K562 (cell line): ENCODE measurements around the gene ALB. TPM values are rescaled to one million over a fixed set of nuclear protein-coding genes. Genes with fewer than 3 reads are reported as not detected.

Experiments
- ATAC-seq: fragments of 200-7000 bp; cut with Tn5 transposase; 3 replicates; pipeline ENCODE4 v1.9.1; 2020; ENCODE audit warnings: moderate library complexity
- BruUV-seq: library from RNA; stranded (reverse); fragments of 400-500 nt; replicated peaks from 2 replicates; lab custom pipeline; 2021; lab: Mats Ljungman, UMichigan
- CTCF ChIA-PET: fragments of 300-600 bp; formaldehyde crosslinking; extraction: SDS; loops from one replicate; lab custom pipeline; 2021; ENCODE audit warnings: low intra/inter-chr PET ratio; lab: Yijun Ruan, JAX
- POLR2A ChIA-PET: fragments of 300-600, 350-650 bp; sonication (Branson Sonifier 250); formaldehyde crosslinking; extraction: SDS; loops from one replicate; lab custom pipeline; 2021; ENCODE audit warnings: antibody characterized with exemption, inconsistent platforms; lab: Yijun Ruan, JAX
- DNase-seq, 4 experiments: peaks; one replicate each; pipeline versions ENCODE4 v3.0.0 to v3.0.0-alpha.2; 2011 to 2018; ENCODE audit warnings: low spot score in 3 of 4, mixed read lengths in 3 of 4; ENCODE audit errors: extremely low read depth in 1 of 4
- FAIRE-seq: peaks from 2 replicates; lab custom pipeline; 2011; peaks lifted over from hg19 to GRCh38; lab: Jason Lieb, UNC
- H2AFZ ChIP-seq: 2 replicates; pipeline ENCODE4 v1.6.0; 2011; ENCODE audit warnings: low read depth, low read length, control low read depth, inconsistent platforms
- H3K27ac ChIP-seq: fragments of 200-600 bp; 3 replicates; pipeline ENCODE4 v1.8.0; 2011; ENCODE audit warnings: low read depth, mild to moderate bottlenecking, control low read depth, inconsistent platforms, low read length, moderate library complexity, mixed read lengths; ENCODE audit errors: extremely low read depth
- H3K27me3 ChIP-seq, 2 experiments: fragments of 300-600 bp in 1 of 2; 2 replicates in 1 of 2; 3 replicates in 1 of 2; pipeline versions ENCODE4 v1.6.0 to v1.8.0; 2011; ENCODE audit warnings: inconsistent platforms in 2 of 2, low read length in 2 of 2, mild to moderate bottlenecking in 1 of 2, mixed read lengths in 1 of 2, moderate library complexity in 1 of 2; ENCODE audit not compliant: control insufficient read depth in 2 of 2, insufficient read depth in 2 of 2
- H3K36me3 ChIP-seq: fragments of 300-600 bp; 3 replicates; pipeline ENCODE4 v1.8.0; 2011; ENCODE audit warnings: mild to moderate bottlenecking, low read length, inconsistent platforms; ENCODE audit not compliant: control insufficient read depth, insufficient read depth
- H3K4me1 ChIP-seq, 2 experiments: fragments of 200-600 bp in 1 of 2; replicated peaks in 1 of 2; 2 replicates in 1 of 2; 3 replicates in 1 of 2; pipeline versions ENCODE4 v1.5.1 to v1.8.0; 2011; ENCODE audit warnings: inconsistent platforms in 2 of 2, low read length in 2 of 2, mild to moderate bottlenecking in 1 of 2, mixed read lengths in 1 of 2, moderate library complexity in 1 of 2; ENCODE audit not compliant: control insufficient read depth in 2 of 2, insufficient read depth in 2 of 2
- H3K4me2 ChIP-seq: 2 replicates; pipeline ENCODE4 v1.6.1; 2011; ENCODE audit warnings: low read length, control low read depth, inconsistent platforms, mixed read lengths; ENCODE audit not compliant: insufficient read depth
- H3K4me3 ChIP-seq: fragments of 200-600 bp; sonication (generic), shearing (Covaris generic); 2 replicates; pipeline ENCODE4 v1.5.1; 2016; ENCODE audit warnings: control low read depth, inconsistent platforms
- H3K79me2 ChIP-seq: fragments of 200-600 bp; 3 replicates; pipeline ENCODE4 v1.8.0; 2011; ENCODE audit warnings: low read length, inconsistent platforms; ENCODE audit not compliant: control insufficient read depth, insufficient read depth
- H3K9ac ChIP-seq, 2 experiments: 2 replicates each; pipeline versions ENCODE4 v1.6.0 to v1.6.1; 2011; ENCODE audit warnings: low read depth in 2 of 2, low read length in 2 of 2, control low read depth in 1 of 2, inconsistent platforms in 1 of 2, mild to moderate bottlenecking in 1 of 2, mixed read lengths in 1 of 2; ENCODE audit not compliant: insufficient read depth in 1 of 2
- H3K9me1 ChIP-seq: one replicate; pipeline ENCODE4 v1.6.0; 2011; ENCODE audit warnings: inconsistent platforms, mild to moderate bottlenecking, low read length, moderate library complexity; ENCODE audit not compliant: control insufficient read depth, insufficient read depth
- H3K9me3 ChIP-seq: replicated peaks from 2 replicates; pipeline ENCODE4 v1.5.1; 2011; ENCODE audit warnings: low read depth, low read length, inconsistent platforms; ENCODE audit not compliant: control insufficient read depth, insufficient read depth
- H4K20me1 ChIP-seq: replicated peaks from 2 replicates; pipeline ENCODE4 v1.6.1; 2011; ENCODE audit warnings: low read length, inconsistent platforms, mixed read lengths; ENCODE audit not compliant: control insufficient read depth, insufficient read depth
- CBX3 ChIP-seq, 2 experiments: IDR thresholded peaks; 1 replicate in 1 of 2; 2 replicates in 1 of 2; pipeline ENCODE4 v1.6.1; 2012; ENCODE audit warnings: inconsistent platforms in 2 of 2, low read length in 2 of 2, borderline replicate concordance in 1 of 2, control low read depth in 1 of 2
- HNRNPUL1 ChIP-seq: fragments of 200-400 bp; formaldehyde crosslinking; IDR thresholded peaks from 2 replicates; pipeline ENCODE4 v1.6.1; 2017; ENCODE audit warnings: low read length
- KAT2B ChIP-seq: IDR thresholded peaks from one replicate; pipeline ENCODE4 v1.6.1; 2012; ENCODE audit warnings: low read depth, mild to moderate bottlenecking, control low read depth, inconsistent platforms, low read length, moderate library complexity
- SMARCC2 ChIP-seq: fragments of 450-650 bp; IDR thresholded peaks from 2 replicates; pipeline ENCODE4 v1.6.1; 2017; ENCODE audit warnings: antibody characterized with exemption, moderate library complexity, mild to moderate bottlenecking, low read depth
- TAF7 ChIP-seq: fragments of 450-650 bp; IDR thresholded peaks from 2 replicates; pipeline ENCODE4 v1.6.1; 2016; ENCODE audit warnings: missing genetic modification characterization, missing compliant biosample characterization
- THRB ChIP-seq: fragments of 450-650 bp; formaldehyde crosslinking; conservative IDR thresholded peaks from 2 replicates; pipeline ENCODE4 v1.4.0; 2022; ENCODE audit warnings: mild to moderate bottlenecking, missing genetic modification characterization
- TSC22D4 ChIP-seq: fragments of 450-650 bp; IDR thresholded peaks from 2 replicates; pipeline ENCODE4 v1.6.1; 2016; ENCODE audit warnings: missing genetic modification characterization, missing biosample characterization, control low read depth
- ZNF239 ChIP-seq: fragments of 250-450 bp; sonication (Bioruptor Pico); IDR thresholded peaks from 2 replicates; pipeline ENCODE4 v1.4.0; 2020; ENCODE audit warnings: mild to moderate bottlenecking
- ZNF507 ChIP-seq: conservative IDR thresholded peaks from 2 replicates; pipeline ENCODE4 v1.6.1; 2017; ENCODE audit warnings: missing genetic modification characterization, missing compliant biosample characterization
- ZNF668 ChIP-seq: fragments of 250-450 bp; sonication (Bioruptor Pico); IDR thresholded peaks from 2 replicates; pipeline ENCODE4 v1.8.0; 2022; ENCODE audit warnings: mild to moderate bottlenecking, inconsistent platforms
- WGBS: fragments of 100-300 bp; shearing (Covaris generic); methylation state at CpG from one replicate; pipeline ENCODE4 v1.1.6; 2016; ENCODE audit warnings: low coverage, mixed read lengths; ENCODE audit not compliant: insufficient coverage; ENCODE audit errors: missing lambda C conversion rate; 5-methylcytosine and 5-hydroxymethylcytosine counted together
- in situ Hi-C: fragments of 300-500 bp; cut with MboI; formaldehyde crosslinking; loops from 4 replicates; pipeline ENCODE4 v1.15.0; 2018; ENCODE audit warnings: inconsistent platforms, mixed read lengths
- intact Hi-C: fragments of 100-400 bp; cut with micrococcal nuclease; formaldehyde crosslinking; loops from 2 replicates; pipeline ENCODE4 v1.14.2; 2022
- polyA plus RNA-seq, 8 experiments: library from polyadenylated mRNA; depleted of rRNA in 4 of 8; stranded (reverse) in 5 of 8; unstranded in 3 of 8; fragments of >200 nt; fragmentation: Nextera tagmentation in 2 of 8; fragmentation: Illumina TruSeq in 1 of 8; extraction: Ambion mirVana in 2 of 8; extraction: Trizol in 1 of 8; gene quantifications; 2 replicates each; pipeline versions ENCODE4 v1.2.1 to v1.2.3, GENCODE V29; 2011 to 2014; ENCODE audit warnings: inconsistent platforms in 1 of 8, missing spikeins in 1 of 8
- total RNA-seq, 7 experiments: library from RNA; depleted of rRNA in 6 of 7; stranded (reverse); fragments of >200 nt in 6 of 7; fragmentation: Illumina TruSeq in 2 of 7; extraction: Trizol in 2 of 7; gene quantifications; 2 replicates each; pipeline versions ENCODE4 v1.2.1 to v1.2.3, GENCODE V29; 2011 to 2021; ENCODE audit warnings: low replicate concordance in 1 of 7
- TF ChIP-seq, protein P1 (sequence below): fragments of 450-650 bp; IDR thresholded peaks from 2 replicates; pipeline ENCODE4 v1.6.1; 2018; ENCODE audit not compliant: partially characterized antibody

ALB gene
- total and polyA plus RNA-seq, 9 of the 15 experiments (the other 6 are each of a cell fraction or from before 2014, with no cell fraction given) = 0.04 to 18.5 (median 0.20) TPM; not detected in 2

GRCh38 chr4:73404457-73404856 lies 370 bp downstream of the ALB start (continued):
- no peak for TF ChIP-seq ZNF507 (tag)
- TF ChIP-seq, protein P1, sequence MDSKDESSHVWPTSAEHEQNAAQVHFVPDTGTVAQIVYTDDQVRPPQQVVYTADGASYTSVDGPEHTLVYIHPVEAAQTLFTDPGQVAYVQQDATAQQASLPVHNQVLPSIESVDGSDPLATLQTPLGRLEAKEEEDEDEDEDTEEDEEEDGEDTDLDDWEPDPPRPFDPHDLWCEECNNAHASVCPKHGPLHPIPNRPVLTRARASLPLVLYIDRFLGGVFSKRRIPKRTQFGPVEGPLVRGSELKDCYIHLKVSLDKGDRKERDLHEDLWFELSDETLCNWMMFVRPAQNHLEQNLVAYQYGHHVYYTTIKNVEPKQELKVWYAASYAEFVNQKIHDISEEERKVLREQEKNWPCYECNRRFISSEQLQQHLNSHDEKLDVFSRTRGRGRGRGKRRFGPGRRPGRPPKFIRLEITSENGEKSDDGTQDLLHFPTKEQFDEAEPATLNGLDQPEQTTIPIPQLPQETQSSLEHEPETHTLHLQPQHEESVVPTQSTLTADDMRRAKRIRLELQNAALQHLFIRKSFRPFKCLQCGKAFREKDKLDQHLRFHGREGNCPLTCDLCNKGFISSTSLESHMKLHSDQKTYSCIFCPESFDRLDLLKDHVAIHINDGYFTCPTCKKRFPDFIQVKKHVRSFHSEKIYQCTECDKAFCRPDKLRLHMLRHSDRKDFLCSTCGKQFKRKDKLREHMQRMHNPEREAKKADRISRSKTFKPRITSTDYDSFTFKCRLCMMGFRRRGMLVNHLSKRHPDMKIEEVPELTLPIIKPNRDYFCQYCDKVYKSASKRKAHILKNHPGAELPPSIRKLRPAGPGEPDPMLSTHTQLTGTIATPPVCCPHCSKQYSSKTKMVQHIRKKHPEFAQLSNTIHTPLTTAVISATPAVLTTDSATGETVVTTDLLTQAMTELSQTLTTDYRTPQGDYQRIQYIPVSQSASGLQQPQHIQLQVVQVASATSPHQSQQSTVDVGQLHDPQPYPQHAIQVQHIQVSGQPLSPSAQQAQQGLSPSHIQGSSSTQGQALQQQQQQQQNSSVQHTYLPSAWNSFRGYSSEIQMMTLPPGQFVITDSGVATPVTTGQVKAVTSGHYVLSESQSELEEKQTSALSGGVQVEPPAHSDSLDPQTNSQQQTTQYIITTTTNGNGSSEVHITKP = no peak
- no peak for TF ChIP-seq TSC22D4 (tag)
- no peak for TF ChIP-seq THRB (CRISPR knock-in tag)
- no peak for TF ChIP-seq ZNF239 (CRISPR knock-in tag)

DNA sequence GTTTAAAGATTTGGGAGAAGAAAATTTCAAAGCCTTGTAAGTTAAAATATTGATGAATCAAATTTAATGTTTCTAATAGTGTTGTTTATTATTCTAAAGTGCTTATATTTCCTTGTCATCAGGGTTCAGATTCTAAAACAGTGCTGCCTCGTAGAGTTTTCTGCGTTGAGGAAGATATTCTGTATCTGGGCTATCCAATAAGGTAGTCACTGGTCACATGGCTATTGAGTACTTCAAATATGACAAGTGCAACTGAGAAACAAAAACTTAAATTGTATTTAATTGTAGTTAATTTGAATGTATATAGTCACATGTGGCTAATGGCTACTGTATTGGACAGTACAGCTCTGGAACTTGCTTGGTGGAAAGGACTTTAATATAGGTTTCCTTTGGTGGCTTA lies 1.1 kb downstream of the ALB start:
- H3K79me2 ChIP-seq = no peaks in the 10 kb centered on the region
- WGBS = 41% methylated on average over 2 of the region's 2 CpGs
- no peak overlapping the region for H3K4me3 ChIP-seq
- H3K27me3 ChIP-seq = no peaks in the 10 kb centered on the region
- H3K9ac ChIP-seq = no peak overlapping the region
- TF ChIP-seq CBX3 (IDR thresholded peaks at IDR 0.05; ENCODE audit: borderline replicate concordance in 1 of 2, low read length in 2 of 2) (no peak), ZNF668 (no peak), HNRNPUL1 (no peak), TAF7 (tag) (no peak), KAT2B (no peak), SMARCC2 (no peak)
- no peak for ATAC-seq
- ChIA-PET POLR2A (no interaction called here), CTCF (no interaction called here)
- in situ Hi-C loops (no loop called here), intact Hi-C loops (no loop called here)
- no peak for DNase-seq
- H3K9me3 ChIP-seq = no peaks in the 10 kb centered on the region
- FAIRE-seq = no peak
- H3K4me1 ChIP-seq = no peaks in the 10 kb centered on the region
- no peaks in the 10 kb centered on the region for H3K9me1 ChIP-seq
- no peaks in the 10 kb centered on the region for H3K36me3 ChIP-seq
- H3K4me2 ChIP-seq = no peak overlapping the region
- H3K27ac ChIP-seq = no peak overlapping the region
- BruUV-seq = no TSS peak
- no peaks in the 10 kb centered on the region for H4K20me1 ChIP-seq
- no peak overlapping the region for H2AFZ ChIP-seq
